SU-DHL-6 (cell line): ENCODE results near the gene NDFIP1.

Source experiments
- EZH2phosphoT487 ChIP-seq: fragments of 200-600 bp; sonication (generic), shearing (Covaris generic); conservative IDR thresholded peaks from 2 replicates; pipeline ENCODE4 v1.6.1; 2018; ENCODE audit warnings: mild to moderate bottlenecking, antibody characterized with exemption, low read length, moderate library complexity, mixed read lengths
- TF ChIP-seq, protein P1 (sequence below): fragments of 200-600 bp; sonication (generic); IDR thresholded peaks from one replicate; pipeline ENCODE4 v1.5.1; 2017; ENCODE audit warnings: antibody characterized with exemption, mild to moderate bottlenecking, low read length, moderate library complexity; ENCODE audit not compliant: insufficient read depth, poor library complexity, severe bottlenecking

DNA sequence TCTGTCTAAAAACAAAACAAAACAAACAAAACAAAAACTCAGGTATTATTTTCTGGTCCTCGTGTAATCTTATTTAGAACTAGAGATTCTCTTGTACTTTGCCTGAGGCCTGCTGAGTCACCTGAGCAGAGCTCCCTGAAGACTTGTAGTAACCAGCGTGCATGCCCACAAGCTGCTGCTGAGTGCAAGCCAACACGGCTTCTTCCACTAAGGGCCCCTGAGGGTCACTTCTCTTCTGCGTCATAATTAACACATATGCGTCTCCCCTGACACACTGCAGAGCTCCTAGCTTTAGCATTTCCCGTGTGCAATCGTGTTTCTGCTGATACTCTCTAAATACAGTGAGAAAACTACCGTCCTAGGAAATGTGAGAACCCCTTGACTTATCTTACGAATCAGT lies 10.9 kb upstream of the NDFIP1 start:
- TF ChIP-seq, protein P1, sequence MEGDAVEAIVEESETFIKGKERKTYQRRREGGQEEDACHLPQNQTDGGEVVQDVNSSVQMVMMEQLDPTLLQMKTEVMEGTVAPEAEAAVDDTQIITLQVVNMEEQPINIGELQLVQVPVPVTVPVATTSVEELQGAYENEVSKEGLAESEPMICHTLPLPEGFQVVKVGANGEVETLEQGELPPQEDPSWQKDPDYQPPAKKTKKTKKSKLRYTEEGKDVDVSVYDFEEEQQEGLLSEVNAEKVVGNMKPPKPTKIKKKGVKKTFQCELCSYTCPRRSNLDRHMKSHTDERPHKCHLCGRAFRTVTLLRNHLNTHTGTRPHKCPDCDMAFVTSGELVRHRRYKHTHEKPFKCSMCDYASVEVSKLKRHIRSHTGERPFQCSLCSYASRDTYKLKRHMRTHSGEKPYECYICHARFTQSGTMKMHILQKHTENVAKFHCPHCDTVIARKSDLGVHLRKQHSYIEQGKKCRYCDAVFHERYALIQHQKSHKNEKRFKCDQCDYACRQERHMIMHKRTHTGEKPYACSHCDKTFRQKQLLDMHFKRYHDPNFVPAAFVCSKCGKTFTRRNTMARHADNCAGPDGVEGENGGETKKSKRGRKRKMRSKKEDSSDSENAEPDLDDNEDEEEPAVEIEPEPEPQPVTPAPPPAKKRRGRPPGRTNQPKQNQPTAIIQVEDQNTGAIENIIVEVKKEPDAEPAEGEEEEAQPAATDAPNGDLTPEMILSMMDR: no peak
- no peak for TF ChIP-seq EZH2phosphoT487
